Endometrial microvascular endothelial cells (primary cell): ENCODE results near the gene GPRC5D. TPM values are rescaled to one million over a fixed set of nuclear protein-coding genes. Genes with fewer than 3 reads are reported as not detected.

ENCODE experiments used
- in situ Hi-C: cut with HindIII; loops from 2 replicates; pipeline ENCODE4 v1.10.0; 2017; ENCODE audit warnings: low sequenced_read_pairs, low pct_unique_long_range_greater_than_20kb; ENCODE audit errors: inconsistent ontology term
- total RNA-seq: library from RNA; depleted of rRNA; stranded (reverse); fragments of >200 nt; gene quantifications from one replicate; pipeline ENCODE4 v1.2.3, GENCODE V29; 2015; ENCODE audit errors: inconsistent ontology term

The GPRC5D gene
- total RNA-seq, 1 donor from 2014 or later, result not detected

GRCh38 chr12:12946686-12947355 lies 5.1 kb downstream of the GPRC5D start:
- in situ Hi-C loops, result no loop called here

GRCh38 chr12:12945591-12945990 lies 6.4 kb downstream of the GPRC5D start:
- in situ Hi-C loops, result no loop called here

- in situ Hi-C loops, result no loop called here
Measured at GRCh38 chr12:12943586-12944260, 8.2 kb downstream of the GPRC5D start.

GRCh38 chr12:12941450-12942350 lies 10.3 kb downstream of the GPRC5D start:
- in situ Hi-C loops, result no loop called here

GRCh38 chr12:12939888-12940287 lies 12.1 kb downstream of the GPRC5D start:
- in situ Hi-C loops, result no loop called here

- in situ Hi-C loops, result no loop called here
Measured at GRCh38 chr12:12938541-12938940, 13.4 kb downstream of the GPRC5D start.

GRCh38 chr12:12936983-12937491 lies 14.9 kb downstream of the GPRC5D start:
- in situ Hi-C loops, result no loop called here

- in situ Hi-C loops, result no loop called here
Measured at GRCh38 chr12:12934556-12934955, 17.4 kb downstream of the GPRC5D start.

GRCh38 chr12:12933742-12934141 lies 18.2 kb downstream of the GPRC5D start:
- in situ Hi-C loops, result no loop called here

- in situ Hi-C loops, result no loop called here
Measured at GRCh38 chr12:12930633-12931219, 21.2 kb downstream of the GPRC5D start.

GRCh38 chr12:12929696-12930095 lies 22.3 kb downstream of the GPRC5D start:
- in situ Hi-C loops, result no loop called here

- in situ Hi-C loops, result no loop called here
Measured at GRCh38 chr12:12927211-12928079, 24.5 kb downstream of the GPRC5D start.

- in situ Hi-C loops, result no loop called here
Measured at GRCh38 chr12:12926571-12927071, 25.3 kb downstream of the GPRC5D start.

- in situ Hi-C loops, result no loop called here
Measured at GRCh38 chr12:12925388-12925787, 26.6 kb downstream of the GPRC5D start.

GRCh38 chr12:12924169-12924568 lies 27.8 kb downstream of the GPRC5D start:
- in situ Hi-C loops, result no loop called here

GRCh38 chr12:12922978-12923377 lies 29.0 kb downstream of the GPRC5D start:
- in situ Hi-C loops, result no loop called here

- in situ Hi-C loops, result no loop called here
Measured at GRCh38 chr12:12922191-12922616, 29.8 kb downstream of the GPRC5D start.
